Activated naive CD8-positive, alpha-beta T cell treated with anti-CD3 and anti-CD28 coated beads, Interleukin-2, amount 10 ng/mL, durations not matched to agents 7 days and 5 days (primary cell): Measurements from ENCODE around the gene RARB. TPM values are rescaled to one million over a fixed set of nuclear protein-coding genes. Genes with fewer than 3 reads are reported as not detected.

ENCODE experiments used
- ATAC-seq: fragments of 150-1000 bp; cut with Tn5 transposase; one replicate; pipeline ENCODE4 v1.10.0; 2021; ENCODE audit warnings: low read depth, moderate library complexity
- POLR2A ChIA-PET: fragments of 350-600 bp; sonication (Branson Sonifier 250); formaldehyde crosslinking; loops from one replicate; lab custom pipeline; 2021; ENCODE audit warnings: antibody characterized with exemption; lab: Charles Lee
- DNase-seq: peaks from one replicate; pipeline ENCODE4 v3.0.0; 2021
- H3K27ac Mint-ChIP-seq: one replicate; pipeline ENCODE4 v1.8.0; 2022; ENCODE audit warnings: mild to moderate bottlenecking, mixed read lengths
- H3K27me3 Mint-ChIP-seq: one replicate; pipeline ENCODE4 v1.8.0; 2022; ENCODE audit warnings: mild to moderate bottlenecking, moderate library complexity, mixed read lengths
- H3K36me3 Mint-ChIP-seq: one replicate; pipeline ENCODE4 v1.8.0; 2021; ENCODE audit warnings: mild to moderate bottlenecking, mixed read lengths
- H3K4me1 Mint-ChIP-seq: one replicate; pipeline ENCODE4 v1.8.0; 2021; ENCODE audit warnings: mixed read lengths
- H3K4me3 Mint-ChIP-seq: one replicate; pipeline ENCODE4 v1.8.0; 2022; ENCODE audit warnings: mild to moderate bottlenecking, moderate library complexity, mixed read lengths
- H3K9me3 Mint-ChIP-seq: one replicate; pipeline ENCODE4 v1.8.0; 2021; ENCODE audit warnings: mixed read lengths
- total RNA-seq, 2 experiments: library from RNA; stranded (reverse); gene quantifications; one replicate each; pipeline ENCODE4 v1.2.3, GENCODE V29; 2021

The RARB gene
- total RNA-seq, 2 experiments from 2014 or later: not detected

- no peak for ATAC-seq
- Mint-ChIP-seq H3K36me3 (no peaks in the 10 kb centered on the region), H3K4me1 (no peaks in the 10 kb centered on the region), H3K9me3 (no peaks in the 10 kb centered on the region), H3K27ac (no peak overlapping the region), H3K4me3 (no peak overlapping the region), H3K27me3 (peaks cover 2% of the 10 kb centered on the region)
- no peak for DNase-seq
- POLR2A ChIA-PET: no interaction called here
Observed at GRCh38 chr3:25445731-25446130, 17.7 kb downstream of the RARB start.

- H3K36me3 Mint-ChIP-seq: no peaks in the 10 kb centered on the region
- peaks cover 2% of the 10 kb centered on the region for H3K27me3 Mint-ChIP-seq
- ATAC-seq (no peak), DNase-seq (no peak)
- H3K9me3 Mint-ChIP-seq: no peaks in the 10 kb centered on the region
- POLR2A ChIA-PET: no interaction called here
- H3K4me1 Mint-ChIP-seq: no peaks in the 10 kb centered on the region
- no peak overlapping the region for H3K4me3 Mint-ChIP-seq
- no peak overlapping the region for H3K27ac Mint-ChIP-seq
Observed at GRCh38 chr3:25447285-25447684, 19.2 kb downstream of the RARB start.

GRCh38 chr3:25447925-25448324 is 19.9 kb downstream of the RARB start:
- no peak for ATAC-seq
- no peaks in the 10 kb centered on the region for H3K9me3 Mint-ChIP-seq
- POLR2A ChIA-PET: no interaction called here

GRCh38 chr3:25448750-25449692 is 21.0 kb downstream of the RARB start:
- DNase-seq (no peak), ATAC-seq (no peak)
- no peaks in the 10 kb centered on the region for H3K4me1 Mint-ChIP-seq
- POLR2A ChIA-PET: no interaction called here
- no peak overlapping the region for H3K27ac Mint-ChIP-seq
- no peaks in the 10 kb centered on the region for H3K36me3 Mint-ChIP-seq
- peaks cover 6% of the 10 kb centered on the region for H3K27me3 Mint-ChIP-seq
- H3K4me3 Mint-ChIP-seq: no peak overlapping the region
- H3K9me3 Mint-ChIP-seq: no peaks in the 10 kb centered on the region

More at GRCh38 chr3:25447925-25448324, 19.9 kb downstream of the RARB start:
- Mint-ChIP-seq H3K36me3 (no peaks in the 10 kb centered on the region), H3K27me3 (peaks cover 2% of the 10 kb centered on the region), H3K4me1 (no peaks in the 10 kb centered on the region), H3K27ac (no peak overlapping the region), H3K4me3 (no peak overlapping the region)
- no peak for DNase-seq

- H3K4me1 Mint-ChIP-seq: no peaks in the 10 kb centered on the region
- H3K9me3 Mint-ChIP-seq: no peaks in the 10 kb centered on the region
- no peaks in the 10 kb centered on the region for H3K36me3 Mint-ChIP-seq
Observed at GRCh38 chr3:25449857-25450256, 21.8 kb downstream of the RARB start.

GRCh38 chr3:25452192-25452591 is 24.1 kb downstream of the RARB start:
- H3K4me3 Mint-ChIP-seq: no peak overlapping the region
- H3K27me3 Mint-ChIP-seq: peaks cover 10% of the 10 kb centered on the region
- H3K4me1 Mint-ChIP-seq: no peaks in the 10 kb centered on the region
- no peaks in the 10 kb centered on the region for H3K36me3 Mint-ChIP-seq
- no peak overlapping the region for H3K27ac Mint-ChIP-seq
- no peak for ATAC-seq
- H3K9me3 Mint-ChIP-seq: no peaks in the 10 kb centered on the region
- DNase-seq: no peak
- POLR2A ChIA-PET: no interaction called here

More at GRCh38 chr3:25449857-25450256, 21.8 kb downstream of the RARB start:
- Mint-ChIP-seq H3K4me3 (no peak overlapping the region), H3K27me3 (peaks cover 6% of the 10 kb centered on the region), H3K27ac (no peak overlapping the region)
- DNase-seq: no peak
- ATAC-seq: no peak
- POLR2A ChIA-PET: no interaction called here

- ATAC-seq (no peak), DNase-seq (no peak)
- Mint-ChIP-seq H3K4me3 (no peak overlapping the region), H3K27me3 (peaks cover 13% of the 10 kb centered on the region), H3K27ac (no peak overlapping the region), H3K9me3 (no peaks in the 10 kb centered on the region), H3K4me1 (no peaks in the 10 kb centered on the region), H3K36me3 (no peaks in the 10 kb centered on the region)
- POLR2A ChIA-PET: no interaction called here
Observed at GRCh38 chr3:25452740-25453139, 24.7 kb downstream of the RARB start.

- POLR2A ChIA-PET: no interaction called here
- ATAC-seq (no peak), DNase-seq (no peak)
- H3K27ac Mint-ChIP-seq: no peak overlapping the region
- peaks cover 13% of the 10 kb centered on the region for H3K27me3 Mint-ChIP-seq
- H3K4me1 Mint-ChIP-seq: no peaks in the 10 kb centered on the region
- no peak overlapping the region for H3K4me3 Mint-ChIP-seq
- no peaks in the 10 kb centered on the region for H3K9me3 Mint-ChIP-seq
- H3K36me3 Mint-ChIP-seq: no peaks in the 10 kb centered on the region
Observed at GRCh38 chr3:25453619-25454004, 25.5 kb downstream of the RARB start.

- H3K9me3 Mint-ChIP-seq: no peaks in the 10 kb centered on the region
Observed at GRCh38 chr3:25454005-25454927, 26.2 kb downstream of the RARB start.

GRCh38 chr3:25455441-25456132 is 27.5 kb downstream of the RARB start:
- Mint-ChIP-seq H3K27ac (no peak overlapping the region), H3K4me3 (no peak overlapping the region), H3K27me3 (peaks cover 12% of the 10 kb centered on the region), H3K36me3 (peaks cover 3% of the 10 kb centered on the region), H3K4me1 (peaks cover 2% of the 10 kb centered on the region), H3K9me3 (no peaks in the 10 kb centered on the region)
- DNase-seq: no peak
- no peak for ATAC-seq
- POLR2A ChIA-PET: no interaction called here

More at GRCh38 chr3:25454005-25454927, 26.2 kb downstream of the RARB start:
- POLR2A ChIA-PET: no interaction called here
- Mint-ChIP-seq H3K4me1 (no peaks in the 10 kb centered on the region), H3K4me3 (no peak overlapping the region), H3K36me3 (peaks cover under 1% of the 10 kb centered on the region), H3K27me3 (peaks cover 13% of the 10 kb centered on the region), H3K27ac (no peak overlapping the region)
- ATAC-seq: no peak
- DNase-seq: no peak

GRCh38 chr3:25456723-25457670 is 28.9 kb downstream of the RARB start:
- peaks cover 12% of the 10 kb centered on the region for H3K27me3 Mint-ChIP-seq
- H3K9me3 Mint-ChIP-seq: no peaks in the 10 kb centered on the region
- DNase-seq: no peak
- POLR2A ChIA-PET: no interaction called here
- no peak overlapping the region for H3K27ac Mint-ChIP-seq
- H3K4me1 Mint-ChIP-seq: peaks cover 9% of the 10 kb centered on the region
- H3K4me3 Mint-ChIP-seq: no peak overlapping the region
- peaks cover 4% of the 10 kb centered on the region for H3K36me3 Mint-ChIP-seq
- ATAC-seq: no peak

- peaks cover 9% of the 10 kb centered on the region for H3K4me1 Mint-ChIP-seq
- no peak overlapping the region for H3K27ac Mint-ChIP-seq
- no peak for ATAC-seq
- POLR2A ChIA-PET: no interaction called here
- H3K27me3 Mint-ChIP-seq: peaks cover 12% of the 10 kb centered on the region
- peaks cover 4% of the 10 kb centered on the region for H3K36me3 Mint-ChIP-seq
- H3K4me3 Mint-ChIP-seq: no peak overlapping the region
- H3K9me3 Mint-ChIP-seq: no peaks in the 10 kb centered on the region
- DNase-seq: no peak
Observed at GRCh38 chr3:25457671-25458419, 29.8 kb downstream of the RARB start.
